ENCODE results near the gene TAF11L9. TPM values are rescaled to one million over a fixed set of nuclear protein-coding genes. Genes with fewer than 3 reads are reported as not detected.

Gene TAF11L9
- total and polyA plus RNA-seq, 4 donors, result not detected

DNA sequence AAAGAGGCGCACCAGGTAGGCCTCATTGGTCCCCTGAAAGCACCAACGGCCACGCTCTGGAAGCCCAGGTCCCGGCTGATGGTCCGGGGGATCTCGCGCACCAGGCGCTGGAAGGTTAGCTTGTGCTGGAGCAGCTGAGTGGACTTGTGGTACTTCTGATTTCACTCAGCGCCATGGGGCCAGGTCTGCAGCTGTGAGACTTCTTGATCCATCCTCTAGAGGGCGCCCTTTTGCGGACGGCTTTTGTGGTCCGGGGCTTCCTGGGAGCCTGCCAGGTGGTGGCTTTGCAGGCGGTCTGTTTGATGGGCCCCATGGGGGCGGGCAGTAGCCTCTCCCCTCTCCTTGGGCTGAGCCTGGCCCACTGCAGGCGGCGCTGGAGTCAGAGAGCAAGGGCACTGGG, 26.4 kb upstream of the TAF11L9 start (continued):
- TF ChIP-seq, protein P1, sequence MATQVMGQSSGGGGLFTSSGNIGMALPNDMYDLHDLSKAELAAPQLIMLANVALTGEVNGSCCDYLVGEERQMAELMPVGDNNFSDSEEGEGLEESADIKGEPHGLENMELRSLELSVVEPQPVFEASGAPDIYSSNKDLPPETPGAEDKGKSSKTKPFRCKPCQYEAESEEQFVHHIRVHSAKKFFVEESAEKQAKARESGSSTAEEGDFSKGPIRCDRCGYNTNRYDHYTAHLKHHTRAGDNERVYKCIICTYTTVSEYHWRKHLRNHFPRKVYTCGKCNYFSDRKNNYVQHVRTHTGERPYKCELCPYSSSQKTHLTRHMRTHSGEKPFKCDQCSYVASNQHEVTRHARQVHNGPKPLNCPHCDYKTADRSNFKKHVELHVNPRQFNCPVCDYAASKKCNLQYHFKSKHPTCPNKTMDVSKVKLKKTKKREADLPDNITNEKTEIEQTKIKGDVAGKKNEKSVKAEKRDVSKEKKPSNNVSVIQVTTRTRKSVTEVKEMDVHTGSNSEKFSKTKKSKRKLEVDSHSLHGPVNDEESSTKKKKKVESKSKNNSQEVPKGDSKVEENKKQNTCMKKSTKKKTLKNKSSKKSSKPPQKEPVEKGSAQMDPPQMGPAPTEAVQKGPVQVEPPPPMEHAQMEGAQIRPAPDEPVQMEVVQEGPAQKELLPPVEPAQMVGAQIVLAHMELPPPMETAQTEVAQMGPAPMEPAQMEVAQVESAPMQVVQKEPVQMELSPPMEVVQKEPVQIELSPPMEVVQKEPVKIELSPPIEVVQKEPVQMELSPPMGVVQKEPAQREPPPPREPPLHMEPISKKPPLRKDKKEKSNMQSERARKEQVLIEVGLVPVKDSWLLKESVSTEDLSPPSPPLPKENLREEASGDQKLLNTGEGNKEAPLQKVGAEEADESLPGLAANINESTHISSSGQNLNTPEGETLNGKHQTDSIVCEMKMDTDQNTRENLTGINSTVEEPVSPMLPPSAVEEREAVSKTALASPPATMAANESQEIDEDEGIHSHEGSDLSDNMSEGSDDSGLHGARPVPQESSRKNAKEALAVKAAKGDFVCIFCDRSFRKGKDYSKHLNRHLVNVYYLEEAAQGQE (IDR thresholded peaks at IDR 0.05), result no peak

DNA sequence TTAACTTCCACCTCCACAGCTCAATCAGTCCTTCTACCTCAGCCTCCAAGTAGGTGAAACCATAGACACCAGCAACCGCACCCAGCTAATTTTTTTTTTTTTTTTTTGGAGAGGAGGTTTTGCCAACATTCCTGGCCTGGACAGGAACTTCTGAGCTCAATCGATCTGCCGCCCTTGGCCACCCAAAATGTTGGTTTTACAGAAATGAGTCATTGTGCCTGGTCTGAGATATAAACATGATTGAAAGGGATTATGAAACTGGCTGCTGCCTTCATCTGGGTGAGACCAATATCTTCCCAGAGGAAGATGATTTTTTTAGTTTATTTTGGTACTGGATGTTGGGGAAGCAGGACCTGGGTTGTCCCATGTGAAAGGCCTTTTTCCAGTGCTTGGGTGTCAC, 25.2 kb upstream of the TAF11L9 start:
- Histone ChIP-seq H3K4me1 (ENCODE audit: control insufficient read depth in 4 of 4, insufficient read depth in 4 of 4, low read length in 3 of 4) (no peaks in the 10 kb centered on the region), H3K27ac (ENCODE audit: low read depth in 1 of 2, low read length in 2 of 2) (no peak overlapping the region), H3K9me3 (ENCODE audit: control insufficient read depth in 4 of 4, low read length in 3 of 4) (no peaks in the 10 kb centered on the region), H3K9ac (ENCODE audit: low read depth in 1 of 2, low read length in 2 of 2) (no peak overlapping the region), H3K36me3 (ENCODE audit: control insufficient read depth in 4 of 4, insufficient read depth in 3 of 4, low read depth in 1 of 4, low read length in 3 of 4) (no peaks in the 10 kb centered on the region), H3K4me3 (ENCODE audit: low read depth in 1 of 3, low read length in 3 of 3) (no peak overlapping the region), H3K27me3 (ENCODE audit: control insufficient read depth in 4 of 4, insufficient read depth in 4 of 4, low read length in 3 of 4) (no peaks in the 10 kb centered on the region)
- DNase-seq (ENCODE audit: low spot score), result no peak
- TF ChIP-seq RAD21 (IDR thresholded peaks at IDR 0.05) (no peak), FOXA2 (IDR thresholded peaks at IDR 0.05) (no peak), RXRA (IDR thresholded peaks at IDR 0.05) (no peak), SP1 (IDR thresholded peaks at IDR 0.05) (no peak), JUND (IDR thresholded peaks at IDR 0.05) (no peak), EGR1 (IDR thresholded peaks at IDR 0.05; ENCODE audit: low read depth in 2 of 2) (no peak), YY1 (IDR thresholded peaks at IDR 0.05) (no peak), HNF4A (conservative IDR thresholded peaks at IDR 0.05) (no peak), NR2F2 (IDR thresholded peaks at IDR 0.05) (no peak), FOXA1 (IDR thresholded peaks at IDR 0.05) (no peak), TAF1 (conservative IDR thresholded peaks at IDR 0.05) (no peak), GABPA (IDR thresholded peaks at IDR 0.05 in 1 of 2, conservative IDR thresholded peaks at IDR 0.05 in 1 of 2) (no peak), HNF4G (IDR thresholded peaks at IDR 0.05) (no peak)
- TF ChIP-seq, protein P2, sequence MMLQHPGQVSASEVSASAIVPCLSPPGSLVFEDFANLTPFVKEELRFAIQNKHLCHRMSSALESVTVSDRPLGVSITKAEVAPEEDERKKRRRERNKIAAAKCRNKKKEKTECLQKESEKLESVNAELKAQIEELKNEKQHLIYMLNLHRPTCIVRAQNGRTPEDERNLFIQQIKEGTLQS (IDR thresholded peaks at IDR 0.05), result no peak
- TF ChIP-seq, protein P3, sequence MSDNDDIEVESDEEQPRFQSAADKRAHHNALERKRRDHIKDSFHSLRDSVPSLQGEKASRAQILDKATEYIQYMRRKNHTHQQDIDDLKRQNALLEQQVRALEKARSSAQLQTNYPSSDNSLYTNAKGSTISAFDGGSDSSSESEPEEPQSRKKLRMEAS (IDR thresholded peaks at IDR 0.05), result no peak
- TF ChIP-seq, protein P1 (IDR thresholded peaks at IDR 0.05), result no peak
- TF ChIP-seq, protein P4, sequence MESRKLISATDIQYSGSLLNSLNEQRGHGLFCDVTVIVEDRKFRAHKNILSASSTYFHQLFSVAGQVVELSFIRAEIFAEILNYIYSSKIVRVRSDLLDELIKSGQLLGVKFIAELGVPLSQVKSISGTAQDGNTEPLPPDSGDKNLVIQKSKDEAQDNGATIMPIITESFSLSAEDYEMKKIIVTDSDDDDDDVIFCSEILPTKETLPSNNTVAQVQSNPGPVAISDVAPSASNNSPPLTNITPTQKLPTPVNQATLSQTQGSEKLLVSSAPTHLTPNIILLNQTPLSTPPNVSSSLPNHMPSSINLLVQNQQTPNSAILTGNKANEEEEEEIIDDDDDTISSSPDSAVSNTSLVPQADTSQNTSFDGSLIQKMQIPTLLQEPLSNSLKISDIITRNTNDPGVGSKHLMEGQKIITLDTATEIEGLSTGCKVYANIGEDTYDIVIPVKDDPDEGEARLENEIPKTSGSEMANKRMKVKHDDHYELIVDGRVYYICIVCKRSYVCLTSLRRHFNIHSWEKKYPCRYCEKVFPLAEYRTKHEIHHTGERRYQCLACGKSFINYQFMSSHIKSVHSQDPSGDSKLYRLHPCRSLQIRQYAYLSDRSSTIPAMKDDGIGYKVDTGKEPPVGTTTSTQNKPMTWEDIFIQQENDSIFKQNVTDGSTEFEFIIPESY (IDR thresholded peaks at IDR 0.05), result no peak
- TF ChIP-seq, protein P5, sequence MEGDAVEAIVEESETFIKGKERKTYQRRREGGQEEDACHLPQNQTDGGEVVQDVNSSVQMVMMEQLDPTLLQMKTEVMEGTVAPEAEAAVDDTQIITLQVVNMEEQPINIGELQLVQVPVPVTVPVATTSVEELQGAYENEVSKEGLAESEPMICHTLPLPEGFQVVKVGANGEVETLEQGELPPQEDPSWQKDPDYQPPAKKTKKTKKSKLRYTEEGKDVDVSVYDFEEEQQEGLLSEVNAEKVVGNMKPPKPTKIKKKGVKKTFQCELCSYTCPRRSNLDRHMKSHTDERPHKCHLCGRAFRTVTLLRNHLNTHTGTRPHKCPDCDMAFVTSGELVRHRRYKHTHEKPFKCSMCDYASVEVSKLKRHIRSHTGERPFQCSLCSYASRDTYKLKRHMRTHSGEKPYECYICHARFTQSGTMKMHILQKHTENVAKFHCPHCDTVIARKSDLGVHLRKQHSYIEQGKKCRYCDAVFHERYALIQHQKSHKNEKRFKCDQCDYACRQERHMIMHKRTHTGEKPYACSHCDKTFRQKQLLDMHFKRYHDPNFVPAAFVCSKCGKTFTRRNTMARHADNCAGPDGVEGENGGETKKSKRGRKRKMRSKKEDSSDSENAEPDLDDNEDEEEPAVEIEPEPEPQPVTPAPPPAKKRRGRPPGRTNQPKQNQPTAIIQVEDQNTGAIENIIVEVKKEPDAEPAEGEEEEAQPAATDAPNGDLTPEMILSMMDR (IDR thresholded peaks at IDR 0.05; ENCODE audit: low read depth, low read length, missing input control), result no peak
- 79% methylated on average over 3 of the region's 3 CpGs for WGBS

Data from liver (tissue), 9 donors.